Liver (tissue), 3 donors: ENCODE measurements around the gene DSG3.

Experiments
- CTCF ChIP-seq: fragments of 150-350 bp; IDR thresholded peaks from 2 replicates; pipeline ENCODE4 v1.5.1; 2017; ENCODE audit warnings: improper control_type of control experiment, low read depth, low read length; ENCODE audit not compliant: missing input control
- EGR1 ChIP-seq, 2 donors: IDR thresholded peaks; 2 replicates each; pipeline ENCODE4 v1.6.1; 2016 to 2018; ENCODE audit warnings: antibody characterized with exemption in 2 of 2, low read depth in 2 of 2
- GABPA ChIP-seq, 2 donors: IDR thresholded peaks in 1 of 2; conservative IDR thresholded peaks in 1 of 2; 2 replicates each; pipeline ENCODE4 v1.6.1; 2016; ENCODE audit warnings: antibody characterized with exemption in 2 of 2, mild to moderate bottlenecking in 1 of 2, moderate library complexity in 1 of 2
- HNF4A ChIP-seq, 2 donors: conservative IDR thresholded peaks; 2 replicates each; pipeline ENCODE4 v1.6.1; 2016; ENCODE audit warnings: antibody characterized with exemption in 2 of 2, mild to moderate bottlenecking in 2 of 2
- HNF4G ChIP-seq: IDR thresholded peaks from 2 replicates; pipeline ENCODE4 v1.6.1; 2016; ENCODE audit warnings: antibody characterized with exemption
- JUND ChIP-seq, 2 donors: IDR thresholded peaks; 2 replicates each; pipeline ENCODE4 v1.6.1; 2016; ENCODE audit warnings: antibody characterized with exemption in 2 of 2
- MAX ChIP-seq: IDR thresholded peaks from 2 replicates; pipeline ENCODE4 v1.6.1; 2016; ENCODE audit warnings: antibody characterized with exemption
- RAD21 ChIP-seq, 2 donors: IDR thresholded peaks; 2 replicates each; pipeline ENCODE4 v1.6.1; 2016; ENCODE audit warnings: antibody characterized with exemption in 2 of 2, mild to moderate bottlenecking in 2 of 2
- REST ChIP-seq: IDR thresholded peaks from 2 replicates; pipeline ENCODE4 v1.6.1; 2016; ENCODE audit warnings: antibody characterized with exemption, mild to moderate bottlenecking
- SP1 ChIP-seq: IDR thresholded peaks from 2 replicates; pipeline ENCODE4 v1.6.1; 2018; ENCODE audit warnings: antibody characterized with exemption, mild to moderate bottlenecking
- TAF1 ChIP-seq: conservative IDR thresholded peaks from 2 replicates; pipeline ENCODE4 v1.6.1; 2016; ENCODE audit warnings: antibody characterized with exemption, mild to moderate bottlenecking
- YY1 ChIP-seq: IDR thresholded peaks from 2 replicates; pipeline ENCODE4 v1.6.1; 2016; ENCODE audit warnings: antibody characterized with exemption, mild to moderate bottlenecking
- TF ChIP-seq, protein P1 (sequence below): IDR thresholded peaks from 2 replicates; pipeline ENCODE4 v1.6.1; 2016; ENCODE audit warnings: antibody characterized with exemption
- donor health status: healthy.
- donor health status: healthy.

DNA sequence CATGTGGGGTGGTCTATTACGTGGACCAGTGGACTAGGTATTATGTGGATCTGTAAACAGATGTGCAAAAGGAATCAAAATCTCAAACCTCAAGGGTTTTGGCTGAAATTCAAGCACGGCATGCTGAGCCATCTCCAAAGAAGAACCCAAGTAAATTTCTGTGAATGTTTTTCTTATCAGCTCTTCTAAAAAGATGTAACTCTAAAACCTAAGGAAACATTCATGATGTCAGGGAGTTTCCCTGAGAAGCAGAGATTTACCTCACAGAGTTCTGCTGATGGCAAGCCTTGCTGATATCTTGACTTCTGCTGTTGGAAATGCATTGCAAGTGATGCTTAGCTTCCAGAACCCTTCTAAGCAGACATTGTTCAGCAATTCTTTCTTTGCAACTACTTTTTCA, 49.4 kb upstream of the DSG3 start:
- no peak for TF ChIP-seq CTCF
- TF ChIP-seq HNF4G, result no peak
- no peak for TF ChIP-seq TAF1
- TF ChIP-seq JUND (IDR thresholded peaks at IDR 0.05), result no peak
- no peak for TF ChIP-seq REST
- TF ChIP-seq GABPA (IDR thresholded peaks at IDR 0.05 in 1 of 2, conservative IDR thresholded peaks at IDR 0.05 in 1 of 2), result no peak
- no peak for TF ChIP-seq SP1
- TF ChIP-seq HNF4A (conservative IDR thresholded peaks at IDR 0.05), result no peak
- no peak for TF ChIP-seq RAD21 (IDR thresholded peaks at IDR 0.05)
- no peak for TF ChIP-seq EGR1 (IDR thresholded peaks at IDR 0.05; ENCODE audit: low read depth in 2 of 2)
- TF ChIP-seq MAX, result no peak
- TF ChIP-seq YY1, result no peak
- TF ChIP-seq, protein P1, sequence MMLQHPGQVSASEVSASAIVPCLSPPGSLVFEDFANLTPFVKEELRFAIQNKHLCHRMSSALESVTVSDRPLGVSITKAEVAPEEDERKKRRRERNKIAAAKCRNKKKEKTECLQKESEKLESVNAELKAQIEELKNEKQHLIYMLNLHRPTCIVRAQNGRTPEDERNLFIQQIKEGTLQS, result no peak
